HepG2 (cell line): ENCODE measurements around the gene IPCEF1. TPM values are rescaled to one million over a fixed set of nuclear protein-coding genes. Genes with fewer than 3 reads are reported as not detected.

Source experiments
- ATAC-seq: fragments of 200-7000 bp; cut with Tn5 transposase; 3 replicates; pipeline ENCODE4 v1.9.1; 2020; ENCODE audit warnings: mild to moderate bottlenecking, moderate library complexity
- BruUV-seq: library from RNA; stranded (reverse); fragments of 400-500 nt; replicated peaks from 2 replicates; lab custom pipeline; 2021; lab: Mats Ljungman, UMichigan
- CTCF ChIA-PET: fragments of 300-600 bp; formaldehyde crosslinking; extraction: SDS; loops from one replicate; lab custom pipeline; 2021; ENCODE audit warnings: low total read pairs, inconsistent platforms, low intra/inter-chr PET ratio; lab: Yijun Ruan, JAX
- POLR2A ChIA-PET: fragments of 350-600 bp; sonication (Branson Sonifier 250); formaldehyde crosslinking; loops from one replicate; lab custom pipeline; 2020; ENCODE audit warnings: antibody characterized with exemption, inconsistent platforms; lab: Yijun Ruan, JAX
- DNase-seq: peaks from one replicate; pipeline ENCODE4 v3.0.0-alpha.2; 2015; ENCODE audit warnings: low spot score
- FAIRE-seq: peaks from 3 replicates; lab custom pipeline; 2011; peaks lifted over from hg19 to GRCh38; lab: Jason Lieb, UNC
- H2AFZ ChIP-seq: one replicate; pipeline ENCODE4 v1.6.1; 2011; ENCODE audit warnings: low read length, inconsistent platforms
- H3K27ac ChIP-seq: fragments of 300-600 bp; 3 replicates; pipeline ENCODE4 v1.8.0; 2011; ENCODE audit warnings: mixed run types, mild to moderate bottlenecking, mixed read lengths, low read length, inconsistent platforms; ENCODE audit not compliant: insufficient read depth; ENCODE audit errors: extremely low read length
- H3K27me3 ChIP-seq, 2 experiments: fragments of 200-600 bp in 1 of 2; 2 replicates in 1 of 2; 3 replicates in 1 of 2; pipeline versions ENCODE4 v1.6.0 to v1.8.0; 2011; ENCODE audit warnings: low read length in 2 of 2, mild to moderate bottlenecking in 2 of 2, moderate library complexity in 2 of 2, inconsistent platforms in 1 of 2; ENCODE audit not compliant: insufficient read depth in 2 of 2, control insufficient read depth in 1 of 2
- H3K36me3 ChIP-seq, 2 experiments: fragments of 200-600 bp in 1 of 2; replicated peaks in 1 of 2; 2 replicates in 1 of 2; 3 replicates in 1 of 2; pipeline versions ENCODE4 v1.5.1 to v1.8.0; 2011; ENCODE audit warnings: low read length in 2 of 2, inconsistent platforms in 1 of 2; ENCODE audit not compliant: insufficient read depth in 2 of 2, control insufficient read depth in 1 of 2
- H3K4me1 ChIP-seq: 2 replicates; pipeline ENCODE4 v1.5.1; 2012; ENCODE audit warnings: low read length, inconsistent platforms; ENCODE audit not compliant: insufficient read depth
- H3K4me2 ChIP-seq: 2 replicates; pipeline ENCODE4 v1.6.0; 2011; ENCODE audit warnings: low read depth, low read length, inconsistent platforms
- H3K4me3 ChIP-seq, 3 experiments: fragments of 200-600 bp in 1 of 3; sonication (generic), shearing (Covaris generic) in 1 of 3; replicated peaks in 1 of 3; 2 replicates each; pipeline ENCODE4 v1.5.1; 2011 to 2016; ENCODE audit warnings: low read length in 3 of 3, inconsistent platforms in 2 of 3, low read depth in 2 of 3, mild to moderate bottlenecking in 2 of 3, control low read depth in 1 of 3, mixed read lengths in 1 of 3; ENCODE audit not compliant: insufficient read depth in 1 of 3
- H3K79me2 ChIP-seq: one replicate; pipeline ENCODE4 v1.6.1; 2011; ENCODE audit warnings: low read length, inconsistent platforms; ENCODE audit not compliant: insufficient read depth
- H3K9ac ChIP-seq: 2 replicates; pipeline ENCODE4 v1.6.0; 2011; ENCODE audit warnings: mild to moderate bottlenecking, low read depth, low read length, inconsistent platforms; ENCODE audit not compliant: insufficient read depth
- H3K9me3 ChIP-seq: 2 replicates; pipeline ENCODE4 v1.5.1; 2012; ENCODE audit warnings: mild to moderate bottlenecking, low read length
- H4K20me1 ChIP-seq: 2 replicates; pipeline ENCODE4 v1.6.0; 2011; ENCODE audit warnings: inconsistent platforms, mild to moderate bottlenecking, low read length, moderate library complexity; ENCODE audit not compliant: insufficient read depth
- AHR ChIP-seq: IDR thresholded peaks from 2 replicates; pipeline ENCODE4 v1.6.1; 2018; ENCODE audit warnings: missing genetic modification reagents, missing compliant biosample characterization
- ARID5B ChIP-seq: IDR thresholded peaks from 2 replicates; pipeline ENCODE4 v1.4.0; 2020; ENCODE audit warnings: mild to moderate bottlenecking, missing genetic modification reagents
- HOXD1 ChIP-seq: sonication (generic); formaldehyde crosslinking; IDR thresholded peaks from 2 replicates; pipeline ENCODE4 v1.5.0; 2020; ENCODE audit warnings: missing genetic modification reagents
- MYC ChIP-seq: sonication (generic); formaldehyde crosslinking; IDR thresholded peaks from 2 replicates; pipeline ENCODE4 v1.9.0; 2021; ENCODE audit warnings: missing genetic modification reagents, borderline replicate concordance
- NAIF1 ChIP-seq: sonication (generic); formaldehyde crosslinking; IDR thresholded peaks from 2 replicates; pipeline ENCODE4 v1.5.0; 2020; ENCODE audit warnings: mild to moderate bottlenecking, missing genetic modification reagents, borderline replicate concordance
- SIN3B ChIP-seq: fragments of 150-350 bp; IDR thresholded peaks from 2 replicates; pipeline ENCODE4 v1.6.1; 2014; ENCODE audit warnings: low read length
- SOX6 ChIP-seq, 2 experiments: fragments of 450-650 bp in 1 of 2; sonication (generic) in 1 of 2; formaldehyde crosslinking in 1 of 2; IDR thresholded peaks; 2 replicates each; pipeline versions ENCODE4 v1.4.0 to v1.6.1; 2017 to 2020; ENCODE audit warnings: antibody characterized with exemption in 1 of 2, mild to moderate bottlenecking in 1 of 2, missing genetic modification reagents in 1 of 2
- SRY ChIP-seq: sonication (generic); formaldehyde crosslinking; IDR thresholded peaks from 2 replicates; pipeline ENCODE4 v1.8.0; 2022; ENCODE audit warnings: mild to moderate bottlenecking, missing genetic modification reagents
- ZKSCAN5 ChIP-seq: sonication (generic); formaldehyde crosslinking; IDR thresholded peaks from 2 replicates; pipeline ENCODE4 v1.5.1; 2020; ENCODE audit warnings: mild to moderate bottlenecking, missing genetic modification reagents
- ZNF275 ChIP-seq: sonication (generic); formaldehyde crosslinking; IDR thresholded peaks from 2 replicates; pipeline ENCODE4 v1.8.0; 2022; ENCODE audit warnings: missing genetic modification reagents, mild to moderate bottlenecking, inconsistent platforms, borderline replicate concordance
- ZNF282 ChIP-seq: fragments of 450-650 bp; IDR thresholded peaks from 2 replicates; pipeline ENCODE4 v1.6.1; 2018; ENCODE audit not compliant: partially characterized antibody
- ZNF335 ChIP-seq: sonication (generic); formaldehyde crosslinking; IDR thresholded peaks from 2 replicates; pipeline ENCODE4 v1.4.0; 2020; ENCODE audit warnings: missing genetic modification reagents
- ZNF33B ChIP-seq: sonication (generic); formaldehyde crosslinking; IDR thresholded peaks from 2 replicates; pipeline ENCODE4 v1.5.1; 2020; ENCODE audit warnings: mild to moderate bottlenecking, missing genetic modification reagents
- ZNF343 ChIP-seq: sonication (generic); formaldehyde crosslinking; IDR thresholded peaks from 2 replicates; pipeline ENCODE4 v1.4.0; 2020; ENCODE audit warnings: mild to moderate bottlenecking, missing genetic modification reagents
- ZNF430 ChIP-seq: sonication (generic); formaldehyde crosslinking; IDR thresholded peaks from 2 replicates; pipeline ENCODE4 v1.9.0; 2021; ENCODE audit warnings: mild to moderate bottlenecking, missing genetic modification reagents
- WGBS: methylation state at CpG from one replicate; pipeline ENCODE4 v1.1.6; 2017; ENCODE audit warnings: low lambda C conversion rate; 5-methylcytosine and 5-hydroxymethylcytosine counted together
- in situ Hi-C: cut with HindIII; loops from 2 replicates; pipeline ENCODE4 v1.10.0; 2017; ENCODE audit warnings: low pct_unique_long_range_greater_than_20kb; ENCODE audit not compliant: extremely low pct_ligation_motif_present
- intact Hi-C: fragments of 100-400 bp; cut with micrococcal nuclease; formaldehyde crosslinking; loops from one replicate; pipeline ENCODE4 v1.10.0; 2022; ENCODE audit not compliant: unreplicated experiment
- polyA plus RNA-seq, 8 experiments: library from polyadenylated mRNA; depleted of rRNA in 3 of 8; stranded (reverse) in 7 of 8; unstranded in 1 of 8; fragments of >200 nt; fragmentation: Illumina TruSeq in 4 of 8; extraction: Trizol in 4 of 8; gene quantifications; 2 replicates each; pipeline versions ENCODE4 v1.2.1 to v1.2.3, GENCODE V29; 2011 to 2016; ENCODE audit warnings: low read depth in 4 of 8, missing spikeins in 1 of 8, mixed read lengths in 1 of 8; ENCODE audit not compliant: insufficient read depth in 1 of 8
- total RNA-seq, 5 experiments: library from RNA; depleted of rRNA; stranded (reverse); fragments of >200 nt; fragmentation: Illumina TruSeq; extraction: Trizol; gene quantifications; 2 replicates each; pipeline ENCODE4 v1.2.3, GENCODE V29; 2016; ENCODE audit warnings: low read depth in 1 of 5
- TF ChIP-seq, protein P1 (sequence below): sonication (generic); formaldehyde crosslinking; IDR thresholded peaks from 2 replicates; pipeline ENCODE4 v1.8.0; 2022; ENCODE audit warnings: mild to moderate bottlenecking, missing genetic modification reagents
- TF ChIP-seq, protein P2 (sequence below): sonication (generic); formaldehyde crosslinking; IDR thresholded peaks from 2 replicates; pipeline ENCODE4 v1.5.0; 2020; ENCODE audit warnings: missing genetic modification reagents

The IPCEF1 gene
- total and polyA plus RNA-seq, 2 of the 13 experiments (the other 11 are each of a cell fraction or from before 2014, with no cell fraction given) = 0.03 TPM; not detected in 1

- no peak overlapping the region for H2AFZ ChIP-seq
- no TSS peak for BruUV-seq
- no peak overlapping the region for H3K4me2 ChIP-seq
- POLR2A ChIA-PET = no interaction called here
- no peak for FAIRE-seq
- TF ChIP-seq SRY (CRISPR knock-in tag) (no peak), ZNF335 (CRISPR knock-in tag) (no peak), ZNF430 (CRISPR knock-in tag) (no peak), ARID5B (CRISPR knock-in tag) (no peak), HOXD1 (CRISPR knock-in tag) (no peak), SIN3B (no peak), SOX6 (IDR thresholded peaks at IDR 0.05) (no peak), SOX6 (CRISPR knock-in tag; IDR thresholded peaks at IDR 0.05) (no peak), ZNF282 (no peak), ZNF33B (CRISPR knock-in tag) (no peak), AHR (no peak), MYC (no peak), ZKSCAN5 (CRISPR knock-in tag) (no peak), ZNF343 (CRISPR knock-in tag) (no peak), ZNF275 (CRISPR knock-in tag) (no peak), NAIF1 (no peak)
- TF ChIP-seq, protein P1, sequence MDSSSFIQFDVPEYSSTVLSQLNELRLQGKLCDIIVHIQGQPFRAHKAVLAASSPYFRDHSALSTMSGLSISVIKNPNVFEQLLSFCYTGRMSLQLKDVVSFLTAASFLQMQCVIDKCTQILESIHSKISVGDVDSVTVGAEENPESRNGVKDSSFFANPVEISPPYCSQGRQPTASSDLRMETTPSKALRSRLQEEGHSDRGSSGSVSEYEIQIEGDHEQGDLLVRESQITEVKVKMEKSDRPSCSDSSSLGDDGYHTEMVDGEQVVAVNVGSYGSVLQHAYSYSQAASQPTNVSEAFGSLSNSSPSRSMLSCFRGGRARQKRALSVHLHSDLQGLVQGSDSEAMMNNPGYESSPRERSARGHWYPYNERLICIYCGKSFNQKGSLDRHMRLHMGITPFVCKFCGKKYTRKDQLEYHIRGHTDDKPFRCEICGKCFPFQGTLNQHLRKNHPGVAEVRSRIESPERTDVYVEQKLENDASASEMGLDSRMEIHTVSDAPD (CRISPR knock-in tag) = no peak
- TF ChIP-seq, protein P2, sequence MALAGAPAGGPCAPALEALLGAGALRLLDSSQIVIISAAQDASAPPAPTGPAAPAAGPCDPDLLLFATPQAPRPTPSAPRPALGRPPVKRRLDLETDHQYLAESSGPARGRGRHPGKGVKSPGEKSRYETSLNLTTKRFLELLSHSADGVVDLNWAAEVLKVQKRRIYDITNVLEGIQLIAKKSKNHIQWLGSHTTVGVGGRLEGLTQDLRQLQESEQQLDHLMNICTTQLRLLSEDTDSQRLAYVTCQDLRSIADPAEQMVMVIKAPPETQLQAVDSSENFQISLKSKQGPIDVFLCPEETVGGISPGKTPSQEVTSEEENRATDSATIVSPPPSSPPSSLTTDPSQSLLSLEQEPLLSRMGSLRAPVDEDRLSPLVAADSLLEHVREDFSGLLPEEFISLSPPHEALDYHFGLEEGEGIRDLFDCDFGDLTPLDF = no peak
- DNase-seq = no peak
- no peaks in the 10 kb centered on the region for H3K9me3 ChIP-seq
- H3K36me3 ChIP-seq = no peaks in the 10 kb centered on the region
- peaks cover 0 to 4% of the 10 kb centered on the region in 2 experiments; a peak in 2 of 5 replicates for H3K27me3 ChIP-seq
- WGBS = 57% methylated on average over 5 of the region's 5 CpGs
- no peak overlapping the region for H3K9ac ChIP-seq
- intact Hi-C loops = loop anchor here (5.0 kb wide), 1 partner anchor 614 kb away; no protein-coding TSS in a partner anchor
- H3K4me1 ChIP-seq = no peaks in the 10 kb centered on the region
- no peaks in the 10 kb centered on the region for H3K79me2 ChIP-seq
- CTCF ChIA-PET = no interaction called here
- in situ Hi-C loops = no loop called here
- no peak overlapping the region for H3K4me3 ChIP-seq
- no peak overlapping the region for H3K27ac ChIP-seq
- no peaks in the 10 kb centered on the region for H4K20me1 ChIP-seq
- ATAC-seq = no peak
These were observed 125.5 kb downstream of the IPCEF1 start for GRCh38 chr6:154230910-154231595.
